H9 (cell line): ENCODE data around the gene C17orf114.

Experiments
- DNase-seq: peaks from one replicate; pipeline ENCODE4 v3.0.0-alpha.2; 2017
- H2AFZ ChIP-seq: one replicate; pipeline ENCODE4 v1.6.1; 2013; ENCODE audit warnings: mild to moderate bottlenecking, low read length, control low read depth, moderate library complexity
- H2AK5ac ChIP-seq: 2 replicates; pipeline ENCODE4 v1.6.1; 2013; ENCODE audit warnings: low read length, control low read depth, mixed read lengths; ENCODE audit not compliant: insufficient read length
- H2BK120ac ChIP-seq: one replicate; pipeline ENCODE4 v1.6.1; 2013; ENCODE audit warnings: low read depth, mild to moderate bottlenecking, low read length, control low read depth, inconsistent platforms; ENCODE audit not compliant: poor library complexity, severe bottlenecking
- H2BK12ac ChIP-seq: 2 replicates; pipeline ENCODE4 v1.6.1; 2013; ENCODE audit warnings: low read length, control low read depth, mixed read lengths, low read depth; ENCODE audit not compliant: insufficient read length
- H2BK15ac ChIP-seq: 2 replicates; pipeline ENCODE4 v1.6.1; 2013; ENCODE audit warnings: low read depth, low read length, control low read depth
- H2BK20ac ChIP-seq: one replicate; pipeline ENCODE4 v1.6.1; 2013; ENCODE audit warnings: low read depth, mild to moderate bottlenecking, low read length, control low read depth, inconsistent platforms; ENCODE audit not compliant: poor library complexity, severe bottlenecking
- H2BK5ac ChIP-seq: 2 replicates; pipeline ENCODE4 v1.6.1; 2013; ENCODE audit warnings: low read length, control low read depth, mixed read lengths; ENCODE audit not compliant: insufficient read length
- H3K14ac ChIP-seq: 2 replicates; pipeline ENCODE4 v1.6.1; 2013; ENCODE audit warnings: low read length, control low read depth; ENCODE audit not compliant: insufficient read depth
- H3K18ac ChIP-seq: 2 replicates; pipeline ENCODE4 v1.6.1; 2013; ENCODE audit warnings: low read depth, mild to moderate bottlenecking, mixed read lengths, low read length, control low read depth; ENCODE audit not compliant: insufficient read length
- H3K23ac ChIP-seq: 2 replicates; pipeline ENCODE4 v1.6.1; 2013; ENCODE audit warnings: low read length, control low read depth, mixed read lengths, low read depth; ENCODE audit not compliant: insufficient read length
- H3K23me2 ChIP-seq: 2 replicates; pipeline ENCODE4 v1.6.1; 2013; ENCODE audit warnings: low read depth, mild to moderate bottlenecking, mixed read lengths, low read length, control low read depth; ENCODE audit not compliant: insufficient read length, poor library complexity, severe bottlenecking
- H3K27ac ChIP-seq: 2 replicates; pipeline ENCODE4 v1.5.1; 2013; ENCODE audit warnings: low read length, control low read depth, mixed read lengths, low read depth; ENCODE audit not compliant: insufficient read length
- H3K27me3 ChIP-seq: 2 replicates; pipeline ENCODE4 v1.6.1; 2013; ENCODE audit warnings: low read length, control low read depth, inconsistent platforms; ENCODE audit not compliant: insufficient read depth
- H3K4ac ChIP-seq: 2 replicates; pipeline ENCODE4 v1.6.1; 2013; ENCODE audit warnings: low read depth, mild to moderate bottlenecking, control low read depth, inconsistent platforms, low read length, moderate library complexity
- H3K4me1 ChIP-seq: 2 replicates; pipeline ENCODE4 v1.6.1; 2013; ENCODE audit warnings: low read length, control low read depth, inconsistent platforms; ENCODE audit not compliant: insufficient read depth
- H3K4me2 ChIP-seq: 2 replicates; pipeline ENCODE4 v1.6.1; 2013; ENCODE audit warnings: low read length, control low read depth, mixed read lengths; ENCODE audit not compliant: insufficient read length, insufficient read depth
- H3K56ac ChIP-seq: 2 replicates; pipeline ENCODE4 v1.6.1; 2013; ENCODE audit warnings: low read depth, mild to moderate bottlenecking, mixed read lengths, low read length, control low read depth; ENCODE audit not compliant: insufficient read length
- H3K79me1 ChIP-seq: 2 replicates; pipeline ENCODE4 v1.6.1; 2013; ENCODE audit warnings: low read depth, mild to moderate bottlenecking, moderate library complexity, low read length, control low read depth, inconsistent platforms; ENCODE audit not compliant: insufficient read depth, poor library complexity, severe bottlenecking
- H3K79me2 ChIP-seq: 2 replicates; pipeline ENCODE4 v1.6.1; 2013; ENCODE audit warnings: low read length, control low read depth, inconsistent platforms; ENCODE audit not compliant: insufficient read depth
- H3K9ac ChIP-seq: 2 replicates; pipeline ENCODE4 v1.6.1; 2013; ENCODE audit warnings: low read length, control low read depth, mixed read lengths; ENCODE audit not compliant: insufficient read length; ENCODE audit errors: extremely low read depth
- H3K9me3 ChIP-seq: one replicate; pipeline ENCODE4 v1.6.1; 2013; ENCODE audit warnings: low read depth, low read length, inconsistent platforms; ENCODE audit not compliant: control insufficient read depth
- H3T11ph ChIP-seq: one replicate; pipeline ENCODE4 v1.6.1; 2013; ENCODE audit warnings: mild to moderate bottlenecking, low read length, control low read depth, inconsistent platforms
- H4K20me1 ChIP-seq: one replicate; pipeline ENCODE4 v1.6.1; 2013; ENCODE audit not compliant: control insufficient read depth, insufficient read length, insufficient read depth
- H4K5ac ChIP-seq: 2 replicates; pipeline ENCODE4 v1.6.1; 2013; ENCODE audit warnings: low read depth, mild to moderate bottlenecking, mixed read lengths, low read length, control low read depth; ENCODE audit not compliant: insufficient read length
- H4K8ac ChIP-seq: replicated peaks from 2 replicates; pipeline ENCODE4 v1.6.1; 2013; ENCODE audit warnings: low read length, control low read depth, mixed read lengths, low read depth; ENCODE audit not compliant: insufficient read length
- H4K91ac ChIP-seq: 2 replicates; pipeline ENCODE4 v1.6.1; 2013; ENCODE audit warnings: low read depth, mild to moderate bottlenecking, moderate library complexity, mixed read lengths, low read length, control low read depth; ENCODE audit not compliant: insufficient read length
- H3K27ac Mint-ChIP-seq, 3 experiments: 2 replicates in 2 of 3; 3 replicates in 1 of 3; pipeline ENCODE4 v1.8.0; 2020 to 2021; ENCODE audit warnings: mixed read lengths in 3 of 3, mild to moderate bottlenecking in 1 of 3, moderate library complexity in 1 of 3
- H3K27me3 Mint-ChIP-seq: 2 replicates; pipeline ENCODE4 v1.8.0; 2021; ENCODE audit warnings: low read depth, mild to moderate bottlenecking, moderate library complexity, mixed read lengths
- H3K36me3 Mint-ChIP-seq, 3 experiments: 2 replicates in 2 of 3; 3 replicates in 1 of 3; pipeline ENCODE4 v1.8.0; 2020 to 2021; ENCODE audit warnings: low read depth in 3 of 3, mixed read lengths in 3 of 3; ENCODE audit not compliant: insufficient read depth in 1 of 3
- H3K4me1 Mint-ChIP-seq, 2 experiments: 2 replicates each; pipeline ENCODE4 v1.8.0; 2020; ENCODE audit warnings: mixed read lengths in 2 of 2
- H3K4me3 Mint-ChIP-seq, 2 experiments: 2 replicates in 1 of 2; 3 replicates in 1 of 2; pipeline ENCODE4 v1.8.0; 2020 to 2021; ENCODE audit warnings: mild to moderate bottlenecking in 2 of 2, mixed read lengths in 2 of 2, moderate library complexity in 1 of 2
- H3K9me3 Mint-ChIP-seq, 2 experiments: 2 replicates in 1 of 2; 3 replicates in 1 of 2; pipeline ENCODE4 v1.8.0; 2020; ENCODE audit warnings: mild to moderate bottlenecking in 2 of 2, mixed read lengths in 2 of 2, moderate library complexity in 1 of 2
- CTCF ChIP-seq: fragments of 200-600 bp; sonication (generic); conservative IDR thresholded peaks from 3 replicates; pipeline ENCODE4 v1.8.0; 2021; ENCODE audit warnings: antibody characterized with exemption, mild to moderate bottlenecking
- WGBS: extraction: QIAGEN DNeasy Blood & Tissue Kit; methylation state at CpG from one replicate; pipeline ENCODE4 v1.1.7; 2013; ENCODE audit warnings: missing lambda C conversion rate, low lambda C conversion rate, mixed read lengths; ENCODE audit not compliant: insufficient read length; ENCODE audit errors: extremely low coverage; 5-methylcytosine and 5-hydroxymethylcytosine counted together

C17orf114 gene

DNA sequence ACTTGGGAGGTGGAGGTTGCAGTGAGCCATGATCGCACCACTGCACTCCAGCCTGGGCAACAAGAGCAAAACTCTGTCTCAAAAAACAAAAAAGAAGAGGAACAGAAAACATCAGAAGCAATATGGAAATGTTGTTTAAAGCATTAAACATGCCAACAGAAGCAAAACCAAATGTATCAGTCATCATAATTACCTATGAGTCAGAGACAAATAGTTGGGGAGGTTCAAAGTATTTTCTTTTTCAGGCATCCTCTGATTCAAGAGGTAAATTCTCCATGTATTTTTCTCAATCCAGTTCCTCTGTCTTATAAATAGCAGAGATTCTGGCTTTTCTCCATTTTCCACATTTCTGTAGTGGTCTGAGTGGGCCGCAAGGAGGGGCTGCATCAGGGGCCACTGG lies 32.5 kb downstream of the C17orf114 start:
- Histone ChIP-seq H3K14ac (no peak overlapping the region), H2BK5ac (no peak overlapping the region), H3K23me2 (no peaks in the 10 kb centered on the region), H4K8ac (no peak overlapping the region), H3K27me3 (no peaks in the 10 kb centered on the region), H4K5ac (no peak overlapping the region), H3K18ac (no peak overlapping the region), H2BK20ac (no peak overlapping the region), H2BK15ac (no peak overlapping the region), H3K4me2 (no peak overlapping the region), H4K91ac (no peak overlapping the region), H3K56ac (no peak overlapping the region), H3K79me1 (no peaks in the 10 kb centered on the region), H3K23ac (no peak overlapping the region), H3K9me3 (no peaks in the 10 kb centered on the region), H3K27ac (no peak overlapping the region), H2BK12ac (no peak overlapping the region), H3T11ph (no peak overlapping the region), H3K79me2 (no peaks in the 10 kb centered on the region), H2AK5ac (no peak overlapping the region), H2BK120ac (no peak overlapping the region), H3K4me1 (no peaks in the 10 kb centered on the region), H3K4ac (no peak overlapping the region), H4K20me1 (no peaks in the 10 kb centered on the region), H2AFZ (no peak overlapping the region), H3K9ac (no peak overlapping the region)
- WGBS: no CpG with 5 or more reads among the region's 2 CpGs
- TF ChIP-seq CTCF: no peak
- Mint-ChIP-seq H3K36me3 (no peaks in the 10 kb centered on the region), H3K27ac (no peak overlapping the region), H3K27me3 (peaks cover 22% of the 10 kb centered on the region), H3K4me3 (no peak overlapping the region), H3K4me1 (no peaks in the 10 kb centered on the region), H3K9me3 (no peaks in the 10 kb centered on the region)
- no peak for DNase-seq
